Testis (tissue), 2 donors: ENCODE data around the gene MACROD2.

Experiments
- POLR2A ChIP-seq: fragments of 450-650 bp; IDR thresholded peaks from one replicate; pipeline ENCODE4 v1.6.1; 2017; ENCODE audit warnings: antibody characterized with exemption, mild to moderate bottlenecking, moderate library complexity
- TF ChIP-seq, protein P1 (sequence below), 3 experiments: fragments of 450-650 bp in 2 of 3; fragments of 200-600 bp in 1 of 3; sonication (generic) in 1 of 3; IDR thresholded peaks; one replicate each; pipeline ENCODE4 v1.5.1; 2016 to 2019; ENCODE audit warnings: antibody characterized with exemption in 3 of 3, mild to moderate bottlenecking in 2 of 3, moderate library complexity in 1 of 3

DNA sequence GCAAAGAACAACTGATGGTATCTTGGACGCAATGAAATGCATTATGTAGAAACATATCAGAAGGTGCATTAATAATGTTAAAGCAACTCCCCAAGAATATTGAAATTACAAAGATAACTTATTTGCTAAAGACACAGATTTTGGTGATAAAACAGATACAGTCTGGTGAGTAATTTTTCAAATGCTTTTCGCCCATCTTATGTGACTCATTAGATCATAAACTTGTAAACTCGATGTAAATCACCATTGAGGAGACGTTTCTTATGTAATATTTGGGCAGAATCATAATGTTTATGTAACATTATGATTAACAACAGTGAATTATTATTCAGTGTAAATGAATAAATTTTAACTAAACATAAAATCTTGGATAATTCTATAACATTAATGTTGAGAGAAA lies 1969.8 kb downstream of the MACROD2 start:
- TF ChIP-seq, protein P1, sequence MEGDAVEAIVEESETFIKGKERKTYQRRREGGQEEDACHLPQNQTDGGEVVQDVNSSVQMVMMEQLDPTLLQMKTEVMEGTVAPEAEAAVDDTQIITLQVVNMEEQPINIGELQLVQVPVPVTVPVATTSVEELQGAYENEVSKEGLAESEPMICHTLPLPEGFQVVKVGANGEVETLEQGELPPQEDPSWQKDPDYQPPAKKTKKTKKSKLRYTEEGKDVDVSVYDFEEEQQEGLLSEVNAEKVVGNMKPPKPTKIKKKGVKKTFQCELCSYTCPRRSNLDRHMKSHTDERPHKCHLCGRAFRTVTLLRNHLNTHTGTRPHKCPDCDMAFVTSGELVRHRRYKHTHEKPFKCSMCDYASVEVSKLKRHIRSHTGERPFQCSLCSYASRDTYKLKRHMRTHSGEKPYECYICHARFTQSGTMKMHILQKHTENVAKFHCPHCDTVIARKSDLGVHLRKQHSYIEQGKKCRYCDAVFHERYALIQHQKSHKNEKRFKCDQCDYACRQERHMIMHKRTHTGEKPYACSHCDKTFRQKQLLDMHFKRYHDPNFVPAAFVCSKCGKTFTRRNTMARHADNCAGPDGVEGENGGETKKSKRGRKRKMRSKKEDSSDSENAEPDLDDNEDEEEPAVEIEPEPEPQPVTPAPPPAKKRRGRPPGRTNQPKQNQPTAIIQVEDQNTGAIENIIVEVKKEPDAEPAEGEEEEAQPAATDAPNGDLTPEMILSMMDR (IDR thresholded peaks at IDR 0.05), result no peak
- no peak for TF ChIP-seq POLR2A
